ENCODE data around the gene PCDHA13.
"Not testable (repeated sequence)": the region's sequence is repeated elsewhere in the genome, so short reads cannot be mapped to it uniquely, and the experiment has no call there.

Gene PCDHA13

DNA sequence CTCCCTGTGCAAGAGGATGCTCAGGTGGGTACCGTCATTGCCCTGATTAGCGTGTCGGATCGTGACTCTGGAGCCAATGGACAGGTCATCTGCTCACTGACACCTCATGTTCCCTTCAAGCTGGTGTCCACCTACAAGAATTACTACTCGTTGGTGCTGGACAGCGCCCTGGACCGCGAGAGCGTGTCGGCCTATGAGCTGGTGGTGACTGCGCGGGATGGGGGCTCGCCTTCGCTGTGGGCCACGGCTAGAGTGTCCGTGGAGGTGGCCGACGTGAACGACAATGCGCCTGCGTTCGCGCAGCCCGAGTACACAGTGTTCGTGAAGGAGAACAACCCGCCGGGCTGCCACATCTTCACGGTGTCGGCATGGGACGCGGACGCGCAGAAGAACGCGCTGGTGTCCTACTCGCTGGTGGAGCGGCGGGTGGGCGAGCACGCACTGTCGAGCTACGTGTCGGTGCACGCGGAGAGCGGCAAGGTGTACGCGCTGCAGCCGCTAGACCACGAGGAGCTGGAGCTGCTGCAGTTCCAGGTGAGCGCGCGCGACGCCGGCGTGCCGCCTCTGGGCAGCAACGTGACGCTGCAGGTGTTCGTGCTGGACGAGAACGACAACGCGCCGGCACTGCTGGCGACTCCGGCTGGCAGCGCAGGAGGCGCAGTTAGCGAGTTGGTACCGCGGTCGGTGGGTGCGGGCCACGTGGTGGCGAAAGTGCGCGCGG, 5.2 kb upstream of the PCDHA13 start:
- H3K27me3 ChIP-seq (ENCODE audit: control insufficient read depth, insufficient read depth, low read length); H3K36me3 ChIP-seq (ENCODE audit: control insufficient read depth, insufficient read depth, low read length); H3K4me3 ChIP-seq (ENCODE audit: low read depth, low read length); H3K27ac ChIP-seq (ENCODE audit: low read depth, low read length); H3K9me3 ChIP-seq (ENCODE audit: control insufficient read depth, insufficient read depth, low read length); H3K9ac ChIP-seq (ENCODE audit: low read depth, low read length); H3K4me1 ChIP-seq (ENCODE audit: control insufficient read depth, insufficient read depth, low read length): not testable (repeated sequence)

DNA sequence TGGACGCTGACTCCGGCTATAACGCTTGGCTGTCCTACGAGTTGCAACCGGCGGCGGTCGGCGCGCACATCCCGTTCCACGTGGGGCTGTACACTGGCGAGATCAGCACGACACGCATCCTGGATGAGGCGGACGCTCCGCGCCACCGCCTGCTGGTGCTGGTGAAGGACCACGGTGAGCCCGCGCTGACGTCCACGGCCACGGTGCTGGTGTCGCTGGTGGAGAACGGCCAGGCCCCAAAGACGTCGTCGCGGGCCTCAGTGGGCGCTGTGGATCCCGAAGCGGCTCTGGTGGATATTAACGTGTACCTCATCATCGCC, 4.7 kb upstream of the PCDHA13 start:
- H3K27me3 ChIP-seq (ENCODE audit: control insufficient read depth, insufficient read depth, low read length), result no peaks in the 10 kb centered on the region
- H3K4me1 ChIP-seq (ENCODE audit: control insufficient read depth, insufficient read depth, low read length), result peaks cover 7% of the 10 kb centered on the region; the same call in 1 of the 2 replicates
- H3K9ac ChIP-seq (ENCODE audit: low read depth, low read length), result no peak overlapping the region
- H3K4me3 ChIP-seq (ENCODE audit: low read depth, low read length), result no peak overlapping the region
- H3K27ac ChIP-seq (ENCODE audit: low read depth, low read length), result no peak overlapping the region
- no peaks in the 10 kb centered on the region for H3K36me3 ChIP-seq (ENCODE audit: control insufficient read depth, insufficient read depth, low read length)
- no peaks in the 10 kb centered on the region for H3K9me3 ChIP-seq (ENCODE audit: control insufficient read depth, insufficient read depth, low read length)

DNA sequence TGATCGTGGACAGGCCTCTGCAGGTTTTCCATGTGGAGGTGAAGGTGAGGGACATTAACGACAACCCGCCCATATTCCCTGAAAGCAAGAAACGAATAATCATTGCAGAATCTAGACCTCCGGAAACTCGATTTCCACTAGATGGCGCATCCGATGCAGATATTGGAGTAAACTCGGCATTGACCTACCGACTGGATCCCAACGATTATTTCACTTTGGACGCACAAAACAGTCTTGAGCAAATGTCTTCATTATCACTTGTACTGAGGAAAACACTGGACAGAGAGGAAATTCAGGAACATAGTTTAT, 621 bp downstream of the PCDHA13 start:
- H3K27ac ChIP-seq (ENCODE audit: low read depth, low read length), result no peak overlapping the region
- no peaks in the 10 kb centered on the region for H3K9me3 ChIP-seq (ENCODE audit: control insufficient read depth, insufficient read depth, low read length)
- no peaks in the 10 kb centered on the region for H3K4me1 ChIP-seq (ENCODE audit: control insufficient read depth, insufficient read depth, low read length)
- H3K27me3 ChIP-seq (ENCODE audit: control insufficient read depth, insufficient read depth, low read length), result no peaks in the 10 kb centered on the region
- no peak overlapping the region for H3K9ac ChIP-seq (ENCODE audit: low read depth, low read length)
- peak overlapping the region; percentile 36; the same call in 1 of the 2 replicates for H3K4me3 ChIP-seq (ENCODE audit: low read depth, low read length)
- no peaks in the 10 kb centered on the region for H3K36me3 ChIP-seq (ENCODE audit: control insufficient read depth, insufficient read depth, low read length)

DNA sequence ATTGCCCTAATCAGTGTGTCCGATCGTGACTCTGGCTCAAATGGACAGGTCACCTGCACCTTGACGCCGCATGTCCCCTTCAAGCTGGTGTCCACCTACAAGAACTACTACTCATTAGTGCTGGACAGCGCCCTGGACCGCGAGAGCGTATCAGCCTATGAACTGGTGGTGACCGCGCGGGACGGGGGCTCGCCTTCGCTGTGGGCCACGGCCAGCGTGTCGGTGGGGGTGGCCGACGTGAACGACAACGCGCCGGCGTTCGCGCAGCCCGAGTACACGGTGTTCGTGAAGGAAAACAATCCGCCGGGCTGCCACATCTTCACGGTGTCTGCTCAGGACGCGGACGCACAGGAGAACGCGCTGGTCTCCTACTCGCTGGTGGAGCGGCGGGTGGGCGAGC, 1.4 kb downstream of the PCDHA13 start:
- Histone ChIP-seq H3K27me3 (ENCODE audit: control insufficient read depth, insufficient read depth, low read length) (no peaks in the 10 kb centered on the region), H3K27ac (ENCODE audit: low read depth, low read length) (no peak overlapping the region), H3K36me3 (ENCODE audit: control insufficient read depth, insufficient read depth, low read length) (no peaks in the 10 kb centered on the region), H3K9ac (ENCODE audit: low read depth, low read length) (no peak overlapping the region), H3K9me3 (ENCODE audit: control insufficient read depth, insufficient read depth, low read length) (no peaks in the 10 kb centered on the region), H3K4me1 (ENCODE audit: control insufficient read depth, insufficient read depth, low read length) (no peaks in the 10 kb centered on the region), H3K4me3 (ENCODE audit: low read depth, low read length) (no peak overlapping the region)

DNA sequence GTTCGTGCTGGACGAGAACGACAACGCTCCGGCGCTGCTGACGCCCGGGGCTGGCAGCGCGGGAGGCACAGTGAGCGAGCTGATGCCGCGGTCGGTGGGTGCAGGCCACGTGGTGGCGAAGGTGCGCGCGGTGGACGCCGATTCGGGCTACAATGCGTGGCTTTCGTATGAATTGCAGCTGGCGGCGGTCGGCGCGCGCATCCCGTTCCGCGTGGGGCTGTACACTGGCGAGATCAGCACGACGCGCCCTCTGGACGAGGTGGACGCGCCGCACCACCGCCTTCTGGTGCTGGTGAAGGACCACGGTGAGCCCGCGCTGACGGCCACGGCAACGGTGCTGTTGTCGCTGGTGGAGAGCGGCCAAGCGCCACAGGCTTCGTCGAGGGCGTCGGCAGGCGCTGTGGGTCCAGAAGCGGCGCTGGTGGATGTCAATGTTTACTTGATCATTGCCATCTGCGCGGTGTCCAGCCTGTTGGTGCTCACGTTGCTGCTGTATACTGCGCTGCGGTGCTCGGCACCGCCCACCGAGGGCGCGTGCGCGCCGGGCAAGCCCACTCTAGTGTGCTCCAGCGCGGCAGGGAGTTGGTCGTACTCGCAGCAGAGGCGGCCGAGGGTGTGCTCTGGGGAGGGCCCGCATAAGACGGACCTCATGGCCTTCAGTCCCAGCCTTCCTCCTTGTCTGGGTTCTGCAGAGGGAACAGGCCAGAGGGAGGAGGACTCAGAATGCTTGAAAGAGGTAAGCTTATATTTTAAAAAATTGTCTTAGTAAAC, 2.2 kb downstream of the PCDHA13 start:
- Histone ChIP-seq H3K9me3 (ENCODE audit: control insufficient read depth, insufficient read depth, low read length) (no peaks in the 10 kb centered on the region), H3K36me3 (ENCODE audit: control insufficient read depth, insufficient read depth, low read length) (no peaks in the 10 kb centered on the region), H3K4me1 (ENCODE audit: control insufficient read depth, insufficient read depth, low read length) (no peaks in the 10 kb centered on the region), H3K27me3 (ENCODE audit: control insufficient read depth, insufficient read depth, low read length) (no peaks in the 10 kb centered on the region), H3K4me3 (ENCODE audit: low read depth, low read length) (no peak overlapping the region), H3K9ac (ENCODE audit: low read depth, low read length) (no peak overlapping the region), H3K27ac (ENCODE audit: low read depth, low read length) (no peak overlapping the region)

DNA sequence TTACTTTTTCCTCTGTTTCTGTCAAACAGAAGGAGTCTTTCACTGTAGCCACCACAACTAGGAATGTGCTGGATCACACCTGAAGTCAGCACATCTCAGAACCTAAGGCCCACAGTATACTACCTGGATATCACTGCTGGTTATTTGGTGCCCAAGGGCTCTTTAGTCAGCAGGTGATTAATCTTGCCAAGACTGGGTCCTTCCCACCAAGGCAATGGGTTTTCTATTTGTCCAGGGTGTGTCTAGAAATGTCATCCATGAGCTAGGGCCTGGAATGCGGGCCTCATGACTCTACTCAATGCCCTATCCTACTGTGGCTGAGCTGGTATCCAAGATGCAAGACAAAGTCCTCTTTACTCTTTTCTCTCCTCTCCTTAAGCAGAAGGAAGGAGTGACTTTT, 34.4 kb downstream of the PCDHA13 start:
- Histone ChIP-seq H3K27ac (ENCODE audit: low read depth, low read length) (no peak overlapping the region), H3K36me3 (ENCODE audit: control insufficient read depth, insufficient read depth, low read length) (no peaks in the 10 kb centered on the region), H3K4me3 (ENCODE audit: low read depth, low read length) (no peak overlapping the region), H3K4me1 (ENCODE audit: control insufficient read depth, insufficient read depth, low read length) (no peaks in the 10 kb centered on the region), H3K9me3 (ENCODE audit: control insufficient read depth, insufficient read depth, low read length) (no peaks in the 10 kb centered on the region), H3K27me3 (ENCODE audit: control insufficient read depth, insufficient read depth, low read length) (no peaks in the 10 kb centered on the region), H3K9ac (ENCODE audit: low read depth, low read length) (no peak overlapping the region)

DNA sequence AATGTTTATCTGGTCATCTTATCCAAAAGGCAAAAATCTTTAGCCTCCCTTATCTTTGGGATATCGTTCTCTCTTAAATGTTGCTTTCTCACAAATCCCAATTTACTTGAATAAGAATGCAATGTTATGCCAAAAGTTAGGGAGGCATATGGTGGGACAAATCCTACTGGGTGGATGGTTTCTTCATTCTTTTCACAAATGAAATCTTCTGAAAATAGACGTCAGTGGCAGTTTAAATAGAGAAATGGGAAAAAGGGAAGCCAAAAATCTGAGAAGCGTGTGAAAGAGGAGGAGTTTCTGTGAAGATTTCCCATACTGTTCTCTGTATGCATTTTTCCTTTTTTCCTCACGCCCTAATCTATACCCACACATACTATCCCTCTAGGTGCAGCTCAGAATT, 41.7 kb downstream of the PCDHA13 start:
- H3K27me3 ChIP-seq (ENCODE audit: control insufficient read depth, insufficient read depth, low read length), result peaks cover 35% of the 10 kb centered on the region
- no peak overlapping the region for H3K27ac ChIP-seq (ENCODE audit: low read depth, low read length)
- no peaks in the 10 kb centered on the region for H3K36me3 ChIP-seq (ENCODE audit: control insufficient read depth, insufficient read depth, low read length)
- no peak overlapping the region for H3K9ac ChIP-seq (ENCODE audit: low read depth, low read length)
- H3K4me3 ChIP-seq (ENCODE audit: low read depth, low read length), result no peak overlapping the region
- H3K4me1 ChIP-seq (ENCODE audit: control insufficient read depth, insufficient read depth, low read length), result peaks cover 12% of the 10 kb centered on the region
- no peaks in the 10 kb centered on the region for H3K9me3 ChIP-seq (ENCODE audit: control insufficient read depth, insufficient read depth, low read length)

DNA sequence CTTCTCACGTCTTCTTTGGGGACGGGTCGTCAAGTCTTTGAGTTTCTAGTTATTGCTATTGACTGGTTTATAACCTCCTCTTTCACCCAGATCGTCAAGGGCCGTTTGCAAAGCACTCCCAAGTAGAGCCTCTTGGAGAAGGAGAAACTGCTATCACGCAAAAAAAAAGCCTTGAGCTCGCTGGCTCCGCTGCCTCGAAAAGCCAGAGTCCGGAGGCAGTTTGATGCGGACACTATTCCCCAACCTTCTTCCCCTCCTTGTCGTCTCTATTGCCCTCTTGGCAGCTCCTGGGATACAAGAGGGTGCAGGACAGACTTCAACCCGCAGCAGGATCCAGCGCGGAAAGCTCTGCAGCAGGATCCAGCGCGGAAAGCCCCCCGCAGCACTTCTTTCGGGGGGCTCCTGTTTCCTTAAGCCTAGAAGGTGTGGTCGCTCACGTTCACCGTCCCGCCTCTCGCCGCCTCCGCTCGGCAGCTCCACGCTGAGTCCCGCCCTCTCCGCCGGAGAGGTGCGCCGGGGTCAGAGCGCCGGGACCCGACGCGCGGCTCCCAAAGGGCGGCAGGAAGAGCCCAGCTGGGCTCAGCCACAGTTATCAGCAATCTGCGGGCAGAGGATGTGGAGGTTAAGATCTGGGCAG, 44.0 kb downstream of the PCDHA13 start, which contains the start of gene PCDHAC1:
PCDHAC1 (plus strand) TSS at position 494 of the 637 bp plus-strand sequence. CDS start 594 bp downstream, outside the sequence.
- Histone ChIP-seq H3K9me3 (ENCODE audit: control insufficient read depth, insufficient read depth, low read length) (no peaks in the 10 kb centered on the region), H3K4me1 (ENCODE audit: control insufficient read depth, insufficient read depth, low read length) (peaks cover 12% of the 10 kb centered on the region), H3K4me3 (ENCODE audit: low read depth, low read length) (peak within 1 kb of the TSS; percentile 69), H3K27me3 (ENCODE audit: control insufficient read depth, insufficient read depth, low read length) (peaks cover 42% of the 10 kb centered on the region), H3K36me3 (ENCODE audit: control insufficient read depth, insufficient read depth, low read length) (no peaks in the 10 kb centered on the region), H3K9ac (ENCODE audit: low read depth, low read length) (peak within 1 kb of the TSS; percentile 39; the same call in 1 of the 2 replicates), H3K27ac (ENCODE audit: low read depth, low read length) (peak within 1 kb of the TSS; percentile 82)

DNA sequence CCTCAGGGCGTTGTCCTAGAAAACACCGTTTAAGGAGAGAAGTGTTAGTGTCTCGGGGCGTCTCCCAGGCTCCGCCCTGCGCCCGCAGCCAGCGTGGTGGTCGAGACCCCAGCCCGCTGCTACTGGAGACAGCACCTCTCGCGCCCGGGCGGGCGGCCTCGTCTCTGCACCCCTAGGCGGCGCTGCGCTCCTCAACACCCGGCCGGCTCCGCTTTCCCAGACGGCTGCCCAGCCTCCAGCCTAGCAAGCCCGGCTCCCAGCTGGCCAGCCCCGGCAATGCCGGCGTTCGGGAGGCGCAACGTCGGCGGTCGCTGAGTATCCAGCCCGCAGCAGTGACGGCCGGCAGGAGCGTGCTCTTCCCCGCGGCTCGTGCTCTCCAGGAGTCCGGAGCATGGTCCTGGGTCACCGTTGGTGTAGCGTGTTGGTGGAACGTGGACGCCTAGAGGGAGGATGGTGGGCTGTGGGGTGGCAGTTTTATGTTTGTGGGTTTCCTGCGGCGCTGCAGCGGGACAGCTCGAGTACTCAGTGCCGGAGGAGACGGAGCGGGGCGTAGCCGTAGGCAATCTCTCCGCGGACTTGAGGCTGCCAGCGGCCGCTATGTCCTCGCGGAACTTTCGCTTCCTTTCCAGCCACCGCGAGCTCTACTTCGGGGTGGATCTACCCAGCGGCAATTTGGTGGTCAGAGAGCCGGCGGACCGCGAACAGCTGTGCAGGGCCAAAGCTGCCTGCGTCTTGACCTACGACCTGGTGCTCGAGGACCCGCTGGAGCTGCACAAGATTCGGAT, 44.7 kb downstream of the PCDHA13 start:
- Histone ChIP-seq H3K9me3 (ENCODE audit: control insufficient read depth, insufficient read depth, low read length) (no peaks in the 10 kb centered on the region), H3K27ac (ENCODE audit: low read depth, low read length) (peak overlapping the region; percentile 82), H3K4me3 (ENCODE audit: low read depth, low read length) (peak overlapping the region; percentile 69), H3K4me1 (ENCODE audit: control insufficient read depth, insufficient read depth, low read length) (peaks cover 12% of the 10 kb centered on the region), H3K36me3 (ENCODE audit: control insufficient read depth, insufficient read depth, low read length) (no peaks in the 10 kb centered on the region), H3K9ac (ENCODE audit: low read depth, low read length) (peak overlapping the region; percentile 39; the same call in 1 of the 2 replicates), H3K27me3 (ENCODE audit: control insufficient read depth, insufficient read depth, low read length) (peaks cover 42% of the 10 kb centered on the region)

DNA sequence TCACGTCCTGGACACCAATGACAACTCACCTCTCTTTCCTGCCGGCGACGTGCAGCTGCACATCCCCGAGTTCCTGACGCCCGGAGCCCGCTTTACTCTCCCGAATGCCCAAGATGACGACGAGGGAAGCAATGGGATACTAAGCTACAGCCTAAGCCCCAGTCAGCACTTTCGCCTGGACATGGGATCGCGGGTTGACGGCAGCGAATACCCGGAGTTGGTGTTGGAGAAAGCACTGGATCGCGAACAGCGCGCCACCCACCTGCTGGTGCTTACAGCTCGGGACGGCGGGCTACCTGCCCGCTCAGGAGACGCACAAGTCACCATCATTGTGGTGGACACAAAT, 45.3 kb downstream of the PCDHA13 start:
- Histone ChIP-seq H3K4me3 (ENCODE audit: low read depth, low read length) (peak overlapping the region; percentile 69), H3K36me3 (ENCODE audit: control insufficient read depth, insufficient read depth, low read length) (no peaks in the 10 kb centered on the region), H3K9ac (ENCODE audit: low read depth, low read length) (no peak overlapping the region; the same call in 1 of the 2 replicates), H3K4me1 (ENCODE audit: control insufficient read depth, insufficient read depth, low read length) (peaks cover 12% of the 10 kb centered on the region), H3K27me3 (ENCODE audit: control insufficient read depth, insufficient read depth, low read length) (peaks cover 42% of the 10 kb centered on the region), H3K27ac (ENCODE audit: low read depth, low read length) (no peak overlapping the region), H3K9me3 (ENCODE audit: control insufficient read depth, insufficient read depth, low read length) (no peaks in the 10 kb centered on the region)
